ENCODE results near the gene TTC27.

Gene TTC27

DNA sequence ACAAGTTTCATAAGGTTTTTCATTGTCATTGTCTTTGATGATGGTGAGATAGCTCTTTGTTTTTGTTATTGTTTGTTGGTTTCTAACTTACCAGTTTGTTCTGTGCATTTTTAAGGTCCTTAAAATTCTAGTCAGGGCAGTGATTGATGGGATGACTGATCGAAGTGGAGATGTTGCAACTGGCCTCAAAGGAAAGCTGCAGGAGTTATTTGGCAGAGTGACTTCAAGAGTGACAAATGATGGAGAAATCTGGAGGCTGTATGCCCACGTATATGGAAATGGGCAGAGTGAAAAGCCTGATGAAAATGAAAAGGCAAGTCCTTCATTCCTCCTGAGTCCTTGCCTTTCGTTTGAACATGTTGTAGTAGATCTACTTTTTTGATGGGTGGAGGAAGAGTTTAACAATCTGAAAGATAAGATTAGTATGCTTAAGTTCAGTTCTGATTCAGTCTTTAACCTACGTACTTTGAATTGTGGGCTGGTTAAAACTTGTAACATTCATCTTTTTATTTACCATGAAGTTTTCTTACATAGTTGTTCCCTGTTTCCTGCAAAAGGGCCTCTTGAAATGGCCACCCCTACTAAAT lies 183.2 kb downstream of the TTC27 start:
- Histone ChIP-seq H3K27ac (ENCODE audit: insufficient read depth, low read length, poor library complexity, severe bottlenecking) (no peak overlapping the region), H3K4me3 (ENCODE audit: insufficient read depth, low read depth, low read length, poor library complexity, severe bottlenecking) (no peak overlapping the region), H3K27me3 (replicated peaks; ENCODE audit: control insufficient read depth, insufficient read depth, low read length, poor library complexity, severe bottlenecking) (no peaks in the 10 kb centered on the region), H3K9me3 (ENCODE audit: control insufficient read depth, low read length) (no peaks in the 10 kb centered on the region), H3K4me1 (ENCODE audit: control insufficient read depth, insufficient read depth, low read length, poor library complexity, severe bottlenecking) (no peaks in the 10 kb centered on the region), H3K36me3 (ENCODE audit: control insufficient read depth, insufficient read depth, low read length) (no peaks in the 10 kb centered on the region)
- no peak for DNase-seq

DNA sequence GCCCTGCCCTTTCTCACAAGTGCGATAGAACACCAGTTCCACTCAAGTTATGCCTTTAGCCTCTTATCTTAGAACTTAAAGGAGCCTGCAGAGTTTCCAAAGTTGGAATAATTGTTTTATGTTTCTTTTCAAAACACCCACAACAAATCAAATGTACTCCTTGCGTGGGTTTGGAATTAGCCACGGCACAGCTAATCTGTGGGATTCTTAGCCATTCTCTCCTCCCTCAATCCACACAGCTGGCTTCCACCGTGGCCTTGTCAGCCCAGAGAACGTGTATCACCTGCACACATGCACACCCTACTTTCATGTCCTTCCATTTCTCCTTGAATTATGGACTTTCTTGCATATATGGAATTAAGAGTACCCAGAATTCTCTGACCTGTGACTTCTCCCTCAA lies 183.8 kb downstream of the TTC27 start:
- H3K4me3 ChIP-seq (ENCODE audit: insufficient read depth, low read depth, low read length, poor library complexity, severe bottlenecking): no peak overlapping the region
- H3K36me3 ChIP-seq (ENCODE audit: control insufficient read depth, insufficient read depth, low read length): peaks cover under 1% of the 10 kb centered on the region
- H3K4me1 ChIP-seq (ENCODE audit: control insufficient read depth, insufficient read depth, low read length, poor library complexity, severe bottlenecking): no peaks in the 10 kb centered on the region
- no peaks in the 10 kb centered on the region for H3K9me3 ChIP-seq (ENCODE audit: control insufficient read depth, low read length)
- no peak overlapping the region for H3K27ac ChIP-seq (ENCODE audit: insufficient read depth, low read length, poor library complexity, severe bottlenecking)
- no peak for DNase-seq
- H3K27me3 ChIP-seq (replicated peaks; ENCODE audit: control insufficient read depth, insufficient read depth, low read length, poor library complexity, severe bottlenecking): no peaks in the 10 kb centered on the region

DNA sequence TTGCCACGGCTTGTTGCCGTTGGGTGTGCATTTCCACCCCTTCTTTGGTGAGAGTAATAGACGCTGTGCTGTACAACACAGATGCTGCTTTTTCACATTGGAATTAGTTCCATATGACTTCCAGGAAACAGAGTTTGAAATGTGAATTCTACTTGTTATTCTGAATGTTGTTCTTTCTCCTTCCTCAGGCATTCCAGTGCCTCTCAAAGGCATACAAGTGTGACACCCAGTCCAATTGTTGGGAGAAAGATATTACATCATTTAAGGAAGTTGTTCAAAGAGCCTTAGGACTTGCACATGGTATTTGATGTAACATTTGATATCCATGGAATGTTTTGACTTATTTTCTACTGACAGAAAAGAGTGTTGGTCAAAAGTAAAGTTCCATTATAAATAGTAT lies 184.5 kb downstream of the TTC27 start:
- Histone ChIP-seq H3K36me3 (ENCODE audit: control insufficient read depth, insufficient read depth, low read length) (peaks cover 3% of the 10 kb centered on the region), H3K9me3 (ENCODE audit: control insufficient read depth, low read length) (no peaks in the 10 kb centered on the region), H3K27me3 (replicated peaks; ENCODE audit: control insufficient read depth, insufficient read depth, low read length, poor library complexity, severe bottlenecking) (no peaks in the 10 kb centered on the region), H3K4me3 (ENCODE audit: insufficient read depth, low read depth, low read length, poor library complexity, severe bottlenecking) (no peak overlapping the region), H3K4me1 (ENCODE audit: control insufficient read depth, insufficient read depth, low read length, poor library complexity, severe bottlenecking) (no peaks in the 10 kb centered on the region), H3K27ac (ENCODE audit: insufficient read depth, low read length, poor library complexity, severe bottlenecking) (no peak overlapping the region)
- DNase-seq: no peak

DNA sequence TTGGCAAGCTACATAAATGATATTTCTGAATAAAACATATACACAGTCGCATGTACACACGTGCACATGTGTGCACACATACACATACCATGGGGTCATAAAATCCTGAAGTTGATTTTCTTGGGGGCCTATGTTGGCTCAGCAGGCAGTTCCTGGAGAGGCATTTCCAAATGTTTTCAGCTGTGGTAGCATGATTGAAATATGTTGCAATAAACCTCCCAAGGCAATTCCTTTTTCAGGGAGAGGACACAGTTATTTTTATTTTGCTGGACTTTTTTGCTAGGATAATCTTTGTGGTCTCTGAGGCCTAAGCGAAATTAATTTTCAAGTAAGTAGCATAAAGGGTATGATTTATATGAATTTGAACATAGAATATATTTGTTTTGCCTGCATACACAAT lies 192.2 kb downstream of the TTC27 start:
- Histone ChIP-seq H3K27ac (ENCODE audit: insufficient read depth, low read length, poor library complexity, severe bottlenecking) (no peak overlapping the region), H3K27me3 (replicated peaks; ENCODE audit: control insufficient read depth, insufficient read depth, low read length, poor library complexity, severe bottlenecking) (no peaks in the 10 kb centered on the region), H3K36me3 (ENCODE audit: control insufficient read depth, insufficient read depth, low read length) (peaks cover 12% of the 10 kb centered on the region), H3K4me3 (ENCODE audit: insufficient read depth, low read depth, low read length, poor library complexity, severe bottlenecking) (no peak overlapping the region), H3K9me3 (ENCODE audit: control insufficient read depth, low read length) (no peaks in the 10 kb centered on the region), H3K4me1 (ENCODE audit: control insufficient read depth, insufficient read depth, low read length, poor library complexity, severe bottlenecking) (no peaks in the 10 kb centered on the region)
- no peak for DNase-seq

DNA sequence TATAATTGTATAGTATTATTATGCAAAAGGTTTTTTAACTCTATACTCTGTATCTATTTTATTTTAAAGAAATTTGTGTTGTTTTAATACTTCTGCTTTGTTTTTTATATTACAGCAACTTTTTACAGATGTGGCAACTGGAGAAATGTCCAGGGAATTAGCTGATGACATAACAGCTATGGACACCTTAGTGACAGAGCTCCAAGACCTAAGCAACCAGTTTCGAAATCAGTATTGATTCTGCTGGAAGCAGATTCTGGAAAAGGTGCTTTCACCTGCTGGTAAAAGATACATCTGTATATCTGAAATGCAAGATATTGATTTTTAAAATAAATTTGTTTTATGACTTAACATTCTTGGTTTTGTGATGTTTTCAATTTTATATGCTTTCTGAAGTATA lies 192.9 kb downstream of the TTC27 start:
- DNase-seq: no peak
- no peaks in the 10 kb centered on the region for H3K9me3 ChIP-seq (ENCODE audit: control insufficient read depth, low read length)
- H3K36me3 ChIP-seq (ENCODE audit: control insufficient read depth, insufficient read depth, low read length): peaks cover 12% of the 10 kb centered on the region
- H3K27me3 ChIP-seq (replicated peaks; ENCODE audit: control insufficient read depth, insufficient read depth, low read length, poor library complexity, severe bottlenecking): no peaks in the 10 kb centered on the region
- H3K4me3 ChIP-seq (ENCODE audit: insufficient read depth, low read depth, low read length, poor library complexity, severe bottlenecking): no peak overlapping the region
- H3K27ac ChIP-seq (ENCODE audit: insufficient read depth, low read length, poor library complexity, severe bottlenecking): no peak overlapping the region
- H3K4me1 ChIP-seq (ENCODE audit: control insufficient read depth, insufficient read depth, low read length, poor library complexity, severe bottlenecking): no peaks in the 10 kb centered on the region

DNA sequence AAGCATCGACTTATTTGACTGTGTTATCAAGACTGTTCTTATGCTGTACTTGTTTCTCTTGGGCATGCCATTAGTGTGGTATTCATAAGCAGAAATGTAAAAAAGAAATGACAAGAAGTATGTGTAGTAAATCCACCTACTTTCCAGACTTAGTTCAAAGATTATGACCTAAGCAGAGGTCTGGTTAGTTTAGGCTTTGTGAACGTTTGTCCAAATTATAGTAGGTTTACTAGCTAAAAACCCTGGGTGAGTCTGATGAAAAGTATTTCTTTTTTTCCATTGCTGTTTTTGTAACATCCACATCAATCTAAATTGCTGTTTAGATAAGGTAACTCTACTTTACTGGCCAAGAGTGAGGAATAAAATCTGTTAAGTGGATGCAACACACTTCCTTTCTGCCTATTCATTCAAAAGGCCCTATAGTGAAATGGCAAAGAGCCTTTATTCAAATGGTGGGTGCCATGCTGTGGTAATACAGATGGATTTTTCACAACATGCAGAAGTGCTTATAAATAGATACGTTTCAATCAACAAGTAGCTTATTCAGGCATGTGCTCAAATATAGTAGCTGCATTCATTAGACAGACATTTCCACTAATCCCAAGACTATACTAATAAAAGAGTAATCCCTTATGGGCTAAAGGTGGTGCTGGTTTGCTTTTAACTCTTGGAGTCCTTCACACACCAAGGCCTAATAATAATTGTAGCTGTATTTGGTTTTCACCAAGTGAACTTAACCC lies 196.4 kb downstream of the TTC27 start:
- Histone ChIP-seq H3K4me1 (ENCODE audit: control insufficient read depth, insufficient read depth, low read length, poor library complexity, severe bottlenecking) (no peaks in the 10 kb centered on the region), H3K9me3 (ENCODE audit: control insufficient read depth, low read length) (no peaks in the 10 kb centered on the region), H3K4me3 (ENCODE audit: insufficient read depth, low read depth, low read length, poor library complexity, severe bottlenecking) (no peak overlapping the region), H3K36me3 (ENCODE audit: control insufficient read depth, insufficient read depth, low read length) (peaks cover 9% of the 10 kb centered on the region), H3K27me3 (replicated peaks; ENCODE audit: control insufficient read depth, insufficient read depth, low read length, poor library complexity, severe bottlenecking) (no peaks in the 10 kb centered on the region), H3K27ac (ENCODE audit: insufficient read depth, low read length, poor library complexity, severe bottlenecking) (no peak overlapping the region)
- DNase-seq: no peak

DNA sequence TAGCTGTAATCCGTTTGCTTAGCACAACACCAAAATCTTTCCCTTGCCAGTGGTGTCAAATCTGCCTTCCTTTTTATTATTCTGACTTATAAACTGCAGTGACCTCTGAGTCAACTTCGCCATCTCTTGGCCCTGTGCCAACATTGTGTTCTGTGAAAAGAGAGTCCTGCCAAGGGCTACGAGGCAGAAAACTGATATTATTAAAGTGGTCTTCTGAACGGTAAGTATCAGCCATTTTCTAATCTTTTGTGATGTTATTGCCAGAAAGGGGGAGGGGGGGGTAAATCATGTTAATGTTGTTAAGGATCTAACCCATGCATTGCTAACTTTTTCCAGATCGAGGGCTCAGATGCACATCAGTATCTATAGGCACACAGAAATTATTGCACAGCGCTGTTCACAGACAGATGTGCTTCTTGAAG lies 197.5 kb downstream of the TTC27 start:
- H3K4me1 ChIP-seq (ENCODE audit: control insufficient read depth, insufficient read depth, low read length, poor library complexity, severe bottlenecking): no peaks in the 10 kb centered on the region
- H3K27me3 ChIP-seq (replicated peaks; ENCODE audit: control insufficient read depth, insufficient read depth, low read length, poor library complexity, severe bottlenecking): no peaks in the 10 kb centered on the region
- no peak overlapping the region for H3K27ac ChIP-seq (ENCODE audit: insufficient read depth, low read length, poor library complexity, severe bottlenecking)
- H3K36me3 ChIP-seq (ENCODE audit: control insufficient read depth, insufficient read depth, low read length): peaks cover 4% of the 10 kb centered on the region
- no peaks in the 10 kb centered on the region for H3K9me3 ChIP-seq (ENCODE audit: control insufficient read depth, low read length)
- no peak overlapping the region for H3K4me3 ChIP-seq (ENCODE audit: insufficient read depth, low read depth, low read length, poor library complexity, severe bottlenecking)
- no peak for DNase-seq

DNA sequence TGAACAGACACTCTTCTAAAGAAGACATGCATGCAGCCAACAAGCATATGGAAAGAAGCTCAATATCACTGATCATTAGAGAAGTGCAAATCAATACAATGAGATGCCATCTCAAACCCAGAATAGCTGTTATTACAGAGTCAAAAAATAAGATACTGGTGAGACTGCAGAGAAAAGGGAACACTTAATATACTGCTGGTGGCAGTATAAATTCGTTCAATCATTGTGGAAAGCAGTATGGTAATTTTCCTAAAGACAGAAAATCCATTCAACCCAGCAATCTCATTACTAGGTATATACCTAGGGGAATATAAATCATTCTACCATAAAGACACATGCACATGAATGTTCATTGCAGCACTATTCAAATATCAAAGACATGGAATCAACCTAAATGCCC lies 202.3 kb downstream of the TTC27 start:
- no peaks in the 10 kb centered on the region for H3K36me3 ChIP-seq (ENCODE audit: control insufficient read depth, insufficient read depth, low read length)
- no peak for DNase-seq
- no peak overlapping the region for H3K27ac ChIP-seq (ENCODE audit: insufficient read depth, low read length, poor library complexity, severe bottlenecking)
- no peaks in the 10 kb centered on the region for H3K27me3 ChIP-seq (replicated peaks; ENCODE audit: control insufficient read depth, insufficient read depth, low read length, poor library complexity, severe bottlenecking)
- H3K4me1 ChIP-seq (ENCODE audit: control insufficient read depth, insufficient read depth, low read length, poor library complexity, severe bottlenecking): no peaks in the 10 kb centered on the region
- no peaks in the 10 kb centered on the region for H3K9me3 ChIP-seq (ENCODE audit: control insufficient read depth, low read length)
- no peak overlapping the region for H3K4me3 ChIP-seq (ENCODE audit: insufficient read depth, low read depth, low read length, poor library complexity, severe bottlenecking)

DNA sequence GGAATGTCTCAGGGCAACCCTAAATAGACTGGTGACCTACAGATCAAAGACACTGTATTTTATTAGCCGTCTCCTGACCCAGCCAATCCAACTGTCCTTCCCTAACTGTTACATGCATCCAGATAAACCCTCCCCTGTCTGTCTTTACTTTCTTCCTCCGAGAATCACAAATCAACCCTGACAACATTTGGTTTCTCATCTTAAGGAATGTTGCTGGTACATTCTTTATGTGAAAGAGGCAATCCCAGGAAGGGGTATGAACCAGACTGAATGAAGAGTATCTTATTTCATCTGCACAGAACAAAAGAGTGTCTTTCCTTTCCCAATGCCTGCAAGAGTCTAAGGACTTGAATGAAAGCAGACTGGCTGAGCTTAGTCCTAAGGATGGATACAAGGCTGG lies 205.0 kb downstream of the TTC27 start:
- Histone ChIP-seq H3K27ac (ENCODE audit: insufficient read depth, low read length, poor library complexity, severe bottlenecking) (no peak overlapping the region), H3K27me3 (replicated peaks; ENCODE audit: control insufficient read depth, insufficient read depth, low read length, poor library complexity, severe bottlenecking) (no peaks in the 10 kb centered on the region), H3K9me3 (ENCODE audit: control insufficient read depth, low read length) (no peaks in the 10 kb centered on the region), H3K4me1 (ENCODE audit: control insufficient read depth, insufficient read depth, low read length, poor library complexity, severe bottlenecking) (no peaks in the 10 kb centered on the region), H3K36me3 (ENCODE audit: control insufficient read depth, insufficient read depth, low read length) (no peaks in the 10 kb centered on the region), H3K4me3 (ENCODE audit: insufficient read depth, low read depth, low read length, poor library complexity, severe bottlenecking) (no peak overlapping the region)
- no peak for DNase-seq

DNA sequence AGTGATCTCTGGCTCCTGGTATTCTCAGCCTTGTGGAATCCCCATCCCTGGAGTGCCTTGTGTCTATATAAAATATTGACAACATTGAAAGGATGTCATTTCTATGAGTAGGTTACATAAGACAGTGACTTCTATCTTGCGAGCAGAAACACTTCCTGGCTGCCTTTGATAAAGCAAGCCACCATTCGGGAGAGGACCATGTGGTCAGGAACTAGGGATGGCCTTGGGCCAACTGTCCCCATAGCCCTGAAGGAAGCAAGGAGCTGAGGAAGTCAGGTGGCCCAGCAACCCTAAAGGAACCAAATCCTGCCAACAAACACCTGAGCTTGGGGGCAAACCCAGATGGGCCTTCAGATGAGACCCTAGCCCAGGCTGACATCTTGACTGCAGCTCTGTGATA lies 205.9 kb downstream of the TTC27 start:
- H3K9me3 ChIP-seq (ENCODE audit: control insufficient read depth, low read length): no peaks in the 10 kb centered on the region
- H3K4me3 ChIP-seq (ENCODE audit: insufficient read depth, low read depth, low read length, poor library complexity, severe bottlenecking): no peak overlapping the region
- H3K4me1 ChIP-seq (ENCODE audit: control insufficient read depth, insufficient read depth, low read length, poor library complexity, severe bottlenecking): no peaks in the 10 kb centered on the region
- H3K36me3 ChIP-seq (ENCODE audit: control insufficient read depth, insufficient read depth, low read length): no peaks in the 10 kb centered on the region
- no peaks in the 10 kb centered on the region for H3K27me3 ChIP-seq (replicated peaks; ENCODE audit: control insufficient read depth, insufficient read depth, low read length, poor library complexity, severe bottlenecking)
- no peak for DNase-seq
- no peak overlapping the region for H3K27ac ChIP-seq (ENCODE audit: insufficient read depth, low read length, poor library complexity, severe bottlenecking)
